Activated CD8-positive, alpha-beta memory T cell treated with anti-CD3 and anti-CD28 coated beads, Interleukin-2, amount 50 U/mL, for 4 hours (primary cell): Measurements from ENCODE around the gene ANO3.

Experiments
- DNase-seq: peaks from one replicate; pipeline ENCODE4 v3.0.0-alpha.2; 2020

The ANO3 gene

DNA sequence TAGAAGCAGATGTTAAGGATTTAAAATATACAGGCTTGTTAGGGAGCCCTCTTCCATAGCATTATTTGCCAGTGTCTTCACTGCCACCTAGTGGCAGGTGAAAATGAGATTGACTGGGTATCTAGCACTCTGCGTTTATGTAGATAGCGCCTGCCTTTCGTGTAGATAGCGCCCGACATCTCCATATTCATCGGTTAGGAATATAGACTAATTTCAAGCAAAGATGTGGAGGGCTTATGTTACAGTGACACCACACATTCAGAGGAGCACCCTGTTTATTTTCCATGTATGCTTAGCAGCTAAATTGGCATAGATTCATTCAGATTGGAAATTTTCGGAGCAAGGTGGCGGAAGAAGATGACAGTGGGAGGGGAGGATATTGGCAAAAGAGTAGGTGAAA lies 318.0 kb downstream of the ANO3 start:
- DNase-seq = no peak

DNA sequence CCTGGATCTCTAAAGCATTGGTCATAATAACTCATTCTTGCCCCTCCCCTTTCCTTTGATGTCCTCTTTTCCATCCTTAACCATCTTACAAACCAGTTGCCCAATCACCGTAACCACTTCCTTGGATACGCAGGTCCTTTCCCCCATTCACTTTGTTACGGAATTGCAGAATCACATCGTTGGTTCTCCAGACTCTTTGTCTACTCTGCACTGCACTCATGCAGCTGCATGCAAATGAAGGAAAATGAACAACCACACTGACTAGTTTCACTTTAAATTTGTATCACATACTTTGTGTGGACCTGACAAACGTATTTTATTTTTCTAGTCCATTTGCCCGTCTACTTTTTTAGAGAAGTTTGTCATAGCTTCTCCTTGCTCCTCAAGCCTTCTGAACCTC lies 320.0 kb downstream of the ANO3 start:
- no peak for DNase-seq

DNA sequence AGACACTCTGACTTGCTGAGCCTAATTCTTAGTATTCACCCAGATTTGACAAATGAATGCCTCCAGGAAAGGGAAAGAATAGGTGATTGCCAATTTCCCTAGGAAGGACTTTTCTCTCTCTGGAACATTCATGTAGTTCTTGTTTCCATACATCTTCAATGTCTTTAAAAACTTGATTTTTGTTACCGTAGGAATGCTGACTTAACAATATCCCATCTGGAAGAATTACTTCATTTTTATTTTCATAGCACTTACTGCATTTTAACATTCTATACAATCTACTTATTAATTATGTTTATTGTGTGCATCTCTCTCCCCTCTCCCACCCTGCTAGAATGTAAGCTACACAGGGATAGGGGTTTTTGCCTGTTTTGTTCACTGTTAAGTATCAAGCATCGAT lies 323.4 kb downstream of the ANO3 start:
- no peak for DNase-seq

DNA sequence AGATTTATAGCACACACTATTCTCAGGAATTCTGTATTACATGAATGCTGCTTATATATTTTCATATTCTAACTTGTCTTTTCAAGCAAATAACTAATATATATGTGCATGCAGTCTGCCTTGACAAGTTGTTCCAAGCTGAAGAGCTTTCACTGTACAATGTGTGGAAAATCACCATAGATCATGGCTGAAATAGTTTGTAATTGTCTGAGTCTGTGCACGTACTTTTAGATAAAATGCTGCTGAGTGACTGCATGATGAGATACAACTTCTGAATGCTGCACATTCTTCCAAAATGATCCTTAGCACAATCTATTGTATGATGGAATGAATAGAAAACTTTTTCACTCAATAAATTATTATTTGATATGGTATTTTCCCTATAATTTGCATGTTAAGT lies 331.0 kb downstream of the ANO3 start:
- DNase-seq = no peak

DNA sequence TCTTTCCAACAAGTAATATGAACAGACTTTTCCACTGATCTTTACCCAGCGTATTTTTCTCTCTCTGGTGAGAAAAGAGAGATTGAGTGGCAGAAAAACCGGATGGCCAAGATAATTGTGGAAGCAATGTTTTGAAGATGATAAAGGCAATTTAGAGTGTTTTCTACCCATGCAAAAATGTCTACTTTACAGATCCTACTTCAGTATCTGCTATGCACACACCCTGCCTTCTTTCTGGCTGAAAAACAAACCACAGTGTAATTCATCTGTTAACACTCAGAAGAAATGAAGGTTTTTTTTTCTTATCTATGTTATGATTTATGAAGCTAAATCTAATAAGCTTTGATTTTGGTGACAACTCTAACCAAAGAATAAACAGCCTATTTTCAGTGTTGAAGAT lies 333.1 kb downstream of the ANO3 start:
- no peak for DNase-seq

DNA sequence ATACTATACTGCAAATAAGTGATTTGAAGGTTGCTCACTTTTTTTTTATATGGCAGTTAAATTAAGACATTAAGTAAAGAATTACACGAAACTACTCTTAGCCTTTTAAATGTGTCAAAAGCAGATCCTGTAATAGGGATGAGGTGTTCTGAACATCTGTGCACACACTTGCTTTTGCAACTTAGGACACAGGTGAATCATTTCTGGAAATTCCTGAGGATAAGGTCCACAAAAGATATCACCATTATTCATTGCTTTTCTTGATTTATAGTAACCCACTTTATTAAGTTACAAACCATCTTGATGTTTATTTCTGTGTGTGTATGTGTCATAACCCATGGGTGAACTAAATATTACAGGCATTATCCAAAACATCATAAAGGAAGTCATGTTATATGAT lies 334.0 kb downstream of the ANO3 start:
- DNase-seq = no peak

DNA sequence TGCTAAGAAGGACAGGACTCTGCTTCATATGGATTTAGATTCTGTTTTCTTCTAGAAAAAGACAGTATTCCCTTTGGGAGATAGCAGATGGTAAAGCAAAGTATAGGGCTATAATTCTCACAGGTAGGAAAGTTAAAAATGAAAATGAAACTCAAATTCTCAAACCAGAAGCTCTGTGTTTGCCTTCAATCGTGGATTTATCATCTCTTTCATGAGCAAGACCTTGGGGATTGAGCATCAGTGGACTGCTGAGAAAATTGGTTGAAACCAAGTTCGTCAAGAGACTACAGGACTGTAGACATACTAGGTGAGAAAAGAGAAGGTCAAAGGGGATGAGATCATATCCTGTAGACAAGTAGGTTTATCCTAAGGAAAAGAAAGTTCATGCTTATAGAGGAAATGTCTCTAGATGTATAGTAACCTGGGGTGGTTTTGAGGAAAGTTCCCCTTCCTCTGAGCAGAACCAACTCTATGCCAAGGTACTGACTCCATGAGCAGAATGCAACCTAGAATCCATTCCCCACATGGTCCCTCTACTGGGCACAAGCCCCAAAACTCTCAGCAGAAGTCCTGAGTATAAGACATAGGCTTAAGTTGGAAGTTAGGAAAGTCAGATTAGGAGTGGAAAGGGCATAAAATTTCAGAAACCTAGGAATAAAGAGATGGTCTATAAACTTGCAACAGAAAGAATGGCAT lies 343.5 kb downstream of the ANO3 start:
- no peak for DNase-seq

DNA sequence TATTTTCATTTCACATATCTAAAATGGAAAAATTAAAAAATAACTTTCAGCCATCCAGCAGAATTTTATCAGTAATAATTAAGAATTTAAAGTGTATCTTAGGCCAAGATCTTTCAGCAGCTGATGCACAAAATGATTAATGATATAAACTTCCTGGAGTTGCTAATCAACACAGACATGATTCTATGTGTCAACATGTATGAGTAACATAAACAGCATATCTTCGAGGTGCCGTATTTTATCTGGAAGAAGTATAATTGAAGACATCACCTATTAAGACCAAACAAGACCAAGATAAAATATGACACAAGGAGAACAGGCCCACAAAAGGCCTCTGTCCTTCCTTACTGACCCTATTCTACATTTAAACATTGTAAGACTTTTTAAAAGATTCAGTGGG lies 344.7 kb downstream of the ANO3 start:
- no peak for DNase-seq

DNA sequence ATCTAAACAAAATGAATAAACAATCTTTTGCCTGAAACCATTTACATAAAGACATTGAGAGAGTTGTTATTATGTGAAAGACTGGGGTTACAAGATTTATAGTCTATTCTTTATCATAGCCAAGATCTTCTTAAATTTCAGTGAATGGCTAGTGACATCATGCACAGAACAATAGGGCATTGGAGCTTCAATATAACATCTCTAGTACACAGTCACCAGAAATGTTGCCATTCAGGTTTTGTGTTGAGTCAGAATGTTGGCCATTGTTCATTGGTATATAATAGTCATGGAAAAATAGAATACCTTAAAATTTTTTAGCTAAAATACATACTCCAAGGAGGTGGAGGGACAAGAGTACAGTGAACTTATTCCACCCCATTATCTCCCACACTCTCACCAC lies 345.6 kb downstream of the ANO3 start:
- no peak for DNase-seq

DNA sequence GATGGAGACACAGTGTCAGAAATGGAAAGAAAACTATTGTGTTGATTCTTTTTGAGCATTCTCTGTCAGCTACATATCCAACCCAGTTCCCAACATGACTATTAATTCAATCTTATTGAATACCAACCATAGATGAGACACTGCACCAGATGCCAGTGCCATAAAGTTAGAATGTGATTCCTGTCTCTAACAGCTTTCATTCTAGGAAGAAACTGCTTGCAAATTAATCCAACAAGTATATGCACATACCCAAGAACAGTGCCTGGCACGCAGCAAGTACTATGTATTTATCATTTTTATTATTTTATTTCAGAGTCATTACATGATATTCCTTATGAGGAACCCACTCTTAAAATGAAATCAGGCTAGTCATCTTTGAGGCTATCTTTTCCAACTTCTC lies 355.4 kb downstream of the ANO3 start:
- no peak for DNase-seq

DNA sequence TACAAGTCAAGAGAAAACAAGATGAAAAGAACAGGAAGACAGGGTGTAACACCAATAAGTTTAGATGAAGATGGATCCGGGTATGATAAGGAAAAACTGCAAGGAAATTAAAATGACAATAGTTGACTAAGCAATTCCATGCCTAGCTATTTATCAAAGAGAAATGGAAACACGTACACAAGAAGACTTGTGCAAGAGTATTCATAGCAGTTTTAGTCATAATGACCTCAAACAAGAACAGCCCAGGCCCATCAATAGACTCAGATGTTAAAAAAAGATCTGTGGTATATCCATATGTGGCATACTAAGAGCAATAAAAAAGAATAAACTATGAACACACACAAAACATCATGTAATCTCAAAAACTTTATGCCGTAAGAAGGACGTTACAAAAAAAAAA lies 356.8 kb downstream of the ANO3 start:
- DNase-seq = no peak

DNA sequence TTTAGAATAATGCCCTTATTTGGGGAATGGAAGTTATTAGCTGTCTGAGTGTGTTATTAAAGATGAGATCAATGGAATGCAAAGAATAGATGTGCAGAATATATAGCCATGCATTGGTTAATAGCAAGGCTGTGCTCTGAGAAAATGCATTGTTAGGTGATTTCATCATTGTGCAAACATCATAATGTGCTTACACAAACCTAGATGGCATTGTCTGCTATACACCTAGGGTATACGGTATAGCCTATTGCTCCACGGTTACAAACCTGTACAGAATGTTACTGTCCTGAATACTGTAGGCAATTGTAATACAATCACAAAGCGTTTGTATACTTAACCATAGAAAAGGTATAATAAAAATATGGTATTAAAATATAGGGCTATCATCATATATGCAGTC lies 364.4 kb downstream of the ANO3 start:
- DNase-seq = no peak

DNA sequence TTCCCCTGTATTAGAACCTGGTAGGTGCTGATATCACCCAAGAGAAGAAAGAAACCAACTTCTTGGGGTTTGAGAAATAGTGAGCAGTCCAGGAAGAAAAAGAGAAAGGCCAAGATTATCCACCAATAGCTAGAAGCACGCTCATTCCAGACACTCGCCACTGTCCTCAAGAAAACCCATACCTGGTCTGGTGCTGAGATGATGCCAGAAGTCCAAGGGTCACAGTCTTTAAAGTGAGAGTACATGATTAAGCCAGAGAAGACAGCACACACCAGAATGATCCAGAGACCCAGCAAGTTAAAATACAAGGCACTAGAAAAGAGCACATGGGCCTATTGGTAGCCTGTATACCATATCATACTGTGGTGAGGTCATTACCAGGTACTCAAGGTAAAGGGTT lies 366.3 kb downstream of the ANO3 start:
- no peak for DNase-seq

DNA sequence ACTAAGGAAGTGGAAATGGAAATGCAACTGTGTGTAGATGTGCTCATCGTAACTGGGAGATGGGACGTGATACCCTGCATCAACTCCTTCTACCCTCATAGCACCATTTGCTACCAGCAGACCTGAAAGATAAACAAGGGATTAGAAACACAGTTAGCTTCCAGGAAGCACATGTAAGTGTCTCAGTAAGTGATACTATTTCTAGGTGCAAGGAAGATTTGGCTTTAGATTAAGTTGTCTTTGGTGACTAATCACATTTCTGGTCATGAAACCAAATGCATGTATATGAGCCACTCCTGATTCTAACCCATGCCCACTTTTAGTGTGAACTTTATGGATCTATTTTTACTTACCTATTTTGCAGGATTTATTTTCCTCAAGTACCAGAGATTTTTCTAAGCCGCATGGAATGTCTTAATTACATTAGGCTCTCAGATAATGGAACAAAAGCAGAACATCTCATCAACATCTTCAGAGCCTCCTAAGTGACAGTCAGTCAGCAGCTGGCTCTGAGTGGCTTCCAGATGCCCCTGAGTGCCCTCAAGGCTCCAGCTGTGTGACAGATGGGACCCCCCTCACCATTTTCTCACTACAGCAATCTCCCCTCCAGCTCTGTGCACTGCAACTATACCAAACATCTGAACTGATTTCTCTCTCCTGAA lies 368.8 kb downstream of the ANO3 start:
- no peak for DNase-seq

DNA sequence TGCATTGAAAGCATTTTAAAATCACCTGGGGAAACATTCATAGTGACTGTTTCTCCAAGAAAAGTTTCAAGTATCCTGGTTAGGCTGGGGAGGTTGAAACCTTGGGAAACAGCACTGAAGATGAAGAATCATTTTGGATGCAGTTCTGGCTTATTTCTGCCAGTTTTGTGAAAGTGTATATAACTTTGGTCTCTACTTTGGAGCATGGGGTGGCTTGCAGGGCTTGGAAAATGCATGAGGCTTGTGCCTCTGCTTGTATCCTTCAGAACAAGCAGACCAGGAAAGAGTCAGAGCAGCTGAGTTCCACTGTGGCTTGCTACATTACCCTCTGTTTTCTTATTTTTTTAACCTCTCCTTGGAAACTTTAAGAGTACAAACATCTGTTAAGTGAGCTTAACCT lies 370.5 kb downstream of the ANO3 start:
- DNase-seq = no peak

DNA sequence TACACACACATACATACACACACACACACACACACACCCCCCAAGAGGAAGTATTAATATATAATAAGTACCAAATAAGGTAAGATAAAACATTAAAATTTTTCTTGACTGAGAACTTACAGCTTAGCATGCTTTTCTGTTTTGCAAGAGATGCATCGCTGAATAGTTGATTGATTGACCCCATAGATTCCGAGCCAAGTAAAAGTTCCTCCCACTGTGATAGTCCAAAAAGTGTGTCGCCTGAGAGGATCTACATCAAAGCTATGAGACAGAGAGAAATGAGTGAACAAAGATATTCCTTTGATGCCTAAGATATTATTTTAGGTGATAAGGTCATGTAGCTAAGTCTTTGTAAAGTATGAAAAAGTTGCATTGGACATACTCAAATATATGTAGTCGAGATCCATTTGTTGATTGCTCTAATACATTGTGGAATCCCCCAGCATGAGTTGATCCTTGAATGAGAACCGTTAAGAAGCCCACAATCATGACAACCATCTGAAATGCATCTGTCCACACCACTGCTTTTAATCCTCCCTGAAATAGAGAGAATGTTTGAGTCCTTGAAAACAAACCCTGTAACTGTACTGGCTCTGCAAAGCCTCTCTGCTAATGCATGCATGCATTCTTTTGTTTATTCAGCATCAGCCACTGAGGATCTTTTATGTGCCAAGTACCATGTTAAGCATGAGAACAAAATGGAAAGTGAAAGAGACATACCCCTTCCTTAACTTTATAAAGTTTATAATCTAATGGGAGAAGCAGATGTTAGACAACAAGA lies 371.7 kb downstream of the ANO3 start:
- DNase-seq = no peak

DNA sequence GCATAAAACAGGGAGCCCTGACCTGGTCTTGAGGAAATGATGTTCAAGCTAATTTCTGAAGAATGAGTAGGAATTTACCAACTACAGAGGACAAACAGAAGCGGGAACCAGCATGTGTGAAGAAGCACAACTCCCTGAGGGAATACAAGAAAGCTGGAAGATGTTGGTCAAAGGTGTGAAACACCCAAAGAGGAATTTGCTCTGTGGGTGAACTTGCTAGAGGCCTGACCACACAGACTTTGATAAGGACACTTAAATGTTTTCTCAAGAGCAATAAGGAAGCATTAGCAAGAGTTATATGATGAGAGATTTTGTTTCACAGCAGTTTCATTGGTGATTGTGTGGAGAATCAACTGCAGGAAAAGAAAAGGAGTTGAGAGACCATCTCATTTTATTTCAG lies 372.3 kb downstream of the ANO3 start:
- no peak for DNase-seq

DNA sequence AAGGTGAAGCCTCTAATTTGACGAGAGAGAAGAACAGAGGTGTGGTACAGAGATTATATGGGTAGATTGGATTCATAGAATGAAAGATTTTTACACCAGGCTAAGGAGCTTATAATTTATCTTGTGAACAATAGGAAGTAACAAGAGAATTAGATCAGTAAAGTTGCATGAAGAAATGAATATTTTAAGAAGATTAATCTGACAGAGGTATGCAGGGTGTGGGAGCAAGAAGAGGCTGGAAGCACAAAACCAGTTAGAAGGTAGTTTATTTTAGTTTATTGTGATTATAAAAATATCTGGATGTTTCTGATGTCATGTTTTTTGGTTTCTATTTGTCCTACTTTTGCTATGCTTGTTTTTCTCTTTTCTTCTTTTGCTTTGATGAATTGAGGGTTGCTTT lies 374.3 kb downstream of the ANO3 start:
- no peak for DNase-seq

DNA sequence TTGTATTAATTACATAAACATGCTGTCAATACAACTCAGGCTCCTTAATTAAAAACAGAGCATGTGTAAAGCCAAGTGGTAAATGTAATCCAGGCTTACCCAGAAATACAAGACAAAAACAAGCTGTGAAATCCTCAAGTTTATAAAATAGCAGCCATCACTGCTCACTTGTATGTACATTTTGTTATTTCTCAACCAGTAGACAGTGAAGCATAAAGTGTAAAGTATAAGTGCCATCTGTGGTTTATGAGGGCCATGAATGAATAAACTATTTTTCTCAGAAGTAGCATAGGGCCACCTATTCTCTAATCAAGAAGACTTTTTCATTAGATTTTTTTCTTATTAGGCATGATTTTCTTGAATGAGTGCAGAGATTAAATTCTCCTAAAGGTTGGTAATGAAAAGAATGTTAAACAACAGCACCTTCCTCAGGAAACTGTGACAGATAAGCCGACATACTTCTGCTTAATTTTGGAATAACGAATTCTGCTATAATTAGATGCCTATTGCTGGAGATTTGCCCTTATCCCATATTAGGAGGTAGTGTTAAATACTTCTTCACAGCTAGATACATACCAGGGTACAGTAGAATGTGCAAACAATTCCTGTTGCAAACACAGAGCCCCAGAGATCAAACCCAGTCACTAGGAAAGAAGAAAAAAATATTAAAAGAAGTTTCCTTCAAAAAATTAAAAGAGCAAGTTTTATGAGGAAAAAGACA lies 377.0 kb downstream of the ANO3 start:
- no peak for DNase-seq

DNA sequence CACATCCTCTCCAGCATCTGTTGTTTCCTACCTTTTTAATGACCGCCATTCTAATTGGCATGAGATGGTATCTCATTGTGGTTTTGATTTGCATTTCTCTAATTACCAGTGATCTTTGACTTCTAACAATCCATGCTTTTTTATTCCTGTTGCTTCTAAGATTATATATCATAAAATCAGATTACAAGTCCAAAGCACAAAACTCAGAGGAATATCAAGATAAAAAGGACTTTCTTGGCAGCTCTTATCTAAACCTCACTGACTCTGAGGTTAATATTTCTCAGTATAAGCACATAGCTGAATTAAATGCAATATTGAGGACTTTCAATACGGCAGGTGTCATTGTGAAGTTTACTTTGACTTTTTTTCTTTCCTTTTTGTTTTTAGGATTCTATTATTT lies 378.6 kb downstream of the ANO3 start:
- DNase-seq = no peak

DNA sequence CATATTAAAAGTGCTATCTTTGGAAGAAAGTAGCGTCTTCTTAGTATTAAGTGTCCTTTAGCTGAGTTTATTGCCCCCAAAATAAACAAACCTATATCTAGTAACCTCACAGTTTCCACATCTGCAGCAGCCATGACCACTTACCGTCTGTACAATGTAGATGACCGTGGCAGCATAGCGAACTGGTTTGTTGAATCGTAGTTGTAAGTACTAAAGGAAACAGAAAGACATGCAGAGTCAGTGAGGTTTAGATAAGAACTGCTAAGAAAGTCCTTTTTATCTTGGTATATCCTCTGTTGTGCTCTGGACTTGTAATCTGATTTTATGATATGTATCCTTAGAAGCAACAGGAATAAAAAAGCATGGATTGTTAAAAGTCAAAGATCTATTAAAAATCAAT lies 380.6 kb downstream of the ANO3 start:
- DNase-seq = no peak
